ENCODE data around the gene FRRS1L. TPM values are rescaled to one million over a fixed set of nuclear protein-coding genes. Genes with fewer than 3 reads are reported as not detected.

FRRS1L gene
- total RNA-seq, 2 donors from 2014 or later, result 0.12 to 1.8 TPM

GRCh38 chr9:109176386-109176785 lies 9.3 kb upstream of the FRRS1L start:
- DNase-seq, result no peak
- Histone ChIP-seq H3K9me3 (no peaks in the 10 kb centered on the region), H3K27ac (no peak overlapping the region), H3K36me3 (no peaks in the 10 kb centered on the region), H3K27me3 (no peaks in the 10 kb centered on the region), H3K9ac (ENCODE audit: low read depth in 2 of 2, low read length in 2 of 2) (no peak overlapping the region), H3K4me3 (no peak overlapping the region), H3K4me1 (no peaks in the 10 kb centered on the region)
- intact Hi-C loops (cut with DNase I), result no loop called here
- TF ChIP-seq CTCF (IDR thresholded peaks at IDR 0.05), result no peak

GRCh38 chr9:109172935-109173334 lies 5.9 kb upstream of the FRRS1L start:
- DNase-seq, result no peak
- Histone ChIP-seq H3K27me3 (peaks cover 3% of the 10 kb centered on the region), H3K9me3 (no peaks in the 10 kb centered on the region), H3K9ac (ENCODE audit: low read depth in 2 of 2, low read length in 2 of 2) (no peak overlapping the region), H3K4me1 (no peaks in the 10 kb centered on the region), H3K36me3 (no peaks in the 10 kb centered on the region), H3K4me3 (no peak overlapping the region), H3K27ac (no peak overlapping the region)
- intact Hi-C loops (cut with DNase I), result no loop called here
- TF ChIP-seq CTCF (IDR thresholded peaks at IDR 0.05), result no peak

- no peaks in the 10 kb centered on the region for H3K36me3 ChIP-seq
- peaks cover 8% of the 10 kb centered on the region for H3K27me3 ChIP-seq
- H3K9me3 ChIP-seq, result no peaks in the 10 kb centered on the region
- H3K27ac ChIP-seq, result no peak overlapping the region
- no peak overlapping the region for H3K9ac ChIP-seq (ENCODE audit: low read depth in 2 of 2, low read length in 2 of 2)
- H3K4me3 ChIP-seq, result no peak overlapping the region
- TF ChIP-seq CTCF (IDR thresholded peaks at IDR 0.05), result no peak
- no peak for DNase-seq
- H3K4me1 ChIP-seq, result no peaks in the 10 kb centered on the region
- intact Hi-C loops (cut with DNase I), result no loop called here
Observed at GRCh38 chr9:109171926-109172325, 4.9 kb upstream of the FRRS1L start.

GRCh38 chr9:109168170-109168569 lies 1.1 kb upstream of the FRRS1L start:
- no peak overlapping the region for H3K9ac ChIP-seq (ENCODE audit: low read depth in 2 of 2, low read length in 2 of 2)
- H3K27me3 ChIP-seq, result peaks cover 8% of the 10 kb centered on the region
- no peak for TF ChIP-seq CTCF (IDR thresholded peaks at IDR 0.05)
- no peaks in the 10 kb centered on the region for H3K4me1 ChIP-seq
- no peak overlapping the region for H3K4me3 ChIP-seq
- intact Hi-C loops (cut with DNase I), result no loop called here
- no peak overlapping the region for H3K27ac ChIP-seq
- H3K9me3 ChIP-seq, result no peaks in the 10 kb centered on the region
- DNase-seq, result no peak
- H3K36me3 ChIP-seq, result no peaks in the 10 kb centered on the region

GRCh38 chr9:109167716-109168115 lies 667 bp upstream of the FRRS1L start:
- Histone ChIP-seq H3K27me3 (peaks cover 8% of the 10 kb centered on the region), H3K27ac (no peak overlapping the region), H3K9ac (ENCODE audit: low read depth in 2 of 2, low read length in 2 of 2) (no peak overlapping the region), H3K36me3 (no peaks in the 10 kb centered on the region), H3K4me1 (no peaks in the 10 kb centered on the region), H3K4me3 (no peak overlapping the region), H3K9me3 (no peaks in the 10 kb centered on the region)
- DNase-seq, result no peak
- no peak for TF ChIP-seq CTCF (IDR thresholded peaks at IDR 0.05)
- intact Hi-C loops (cut with DNase I), result no loop called here
